KMS-11 (cell line): ENCODE measurements around the gene SPOUT1.
A peak's percentile ranks its signal among the peaks of the same experiment; 100 is the strongest.

ENCODE experiments used
- H2AFZ ChIP-seq: fragments of 200-600 bp; sonication (generic); 2 replicates; pipeline ENCODE4 v1.6.1; 2016; ENCODE audit warnings: antibody characterized with exemption, mixed run types, low read depth
- H3K27ac ChIP-seq: fragments of 200-600 bp; sonication (generic); 2 replicates; pipeline ENCODE4 v1.6.1; 2016; ENCODE audit warnings: mild to moderate bottlenecking, mixed run types
- H3K27me3 ChIP-seq: fragments of 200-600 bp; sonication (generic); 2 replicates; pipeline ENCODE4 v1.6.1; 2017; ENCODE audit warnings: mild to moderate bottlenecking, low read depth, mixed run types, moderate library complexity; ENCODE audit not compliant: insufficient read depth
- H3K36me3 ChIP-seq: fragments of 200-600 bp; sonication (generic); 2 replicates; pipeline ENCODE4 v1.6.1; 2017; ENCODE audit warnings: mild to moderate bottlenecking, mixed run types; ENCODE audit not compliant: insufficient read depth
- H3K4me1 ChIP-seq: fragments of 200-600 bp; sonication (generic); 2 replicates; pipeline ENCODE4 v1.6.1; 2016; ENCODE audit warnings: mild to moderate bottlenecking, low read depth, mixed run types; ENCODE audit not compliant: poor library complexity, severe bottlenecking
- H3K4me2 ChIP-seq: fragments of 200-600 bp; sonication (generic); 2 replicates; pipeline ENCODE4 v1.7.0; 2016; ENCODE audit warnings: mild to moderate bottlenecking, mixed run types
- H3K4me3 ChIP-seq: fragments of 200-600 bp; sonication (generic); IDR thresholded peaks from 2 replicates; pipeline ENCODE4 v1.6.1; 2017; ENCODE audit warnings: low read depth, low read length, mixed read lengths; ENCODE audit not compliant: insufficient read depth
- H3K79me2 ChIP-seq: fragments of 200-600 bp; sonication (generic); 2 replicates; pipeline ENCODE4 v1.6.1; 2016; ENCODE audit warnings: low read depth, mixed run types; ENCODE audit not compliant: insufficient read depth
- H3K9ac ChIP-seq: fragments of 200-600 bp; sonication (generic); 2 replicates; pipeline ENCODE4 v1.6.1; 2016; ENCODE audit warnings: mild to moderate bottlenecking, mixed run types
- H4K20me1 ChIP-seq: fragments of 200-600 bp; sonication (generic); 2 replicates; pipeline ENCODE4 v1.6.1; 2016; ENCODE audit warnings: mild to moderate bottlenecking, mixed run types; ENCODE audit not compliant: insufficient read depth
- TF ChIP-seq, protein P1 (sequence below): fragments of 200-600 bp; sonication (generic); conservative IDR thresholded peaks from 2 replicates; pipeline ENCODE4 v1.6.1; 2017; ENCODE audit warnings: low read depth, mild to moderate bottlenecking, antibody characterized with exemption, low read length, moderate library complexity, mixed read lengths

The SPOUT1 gene

DNA sequence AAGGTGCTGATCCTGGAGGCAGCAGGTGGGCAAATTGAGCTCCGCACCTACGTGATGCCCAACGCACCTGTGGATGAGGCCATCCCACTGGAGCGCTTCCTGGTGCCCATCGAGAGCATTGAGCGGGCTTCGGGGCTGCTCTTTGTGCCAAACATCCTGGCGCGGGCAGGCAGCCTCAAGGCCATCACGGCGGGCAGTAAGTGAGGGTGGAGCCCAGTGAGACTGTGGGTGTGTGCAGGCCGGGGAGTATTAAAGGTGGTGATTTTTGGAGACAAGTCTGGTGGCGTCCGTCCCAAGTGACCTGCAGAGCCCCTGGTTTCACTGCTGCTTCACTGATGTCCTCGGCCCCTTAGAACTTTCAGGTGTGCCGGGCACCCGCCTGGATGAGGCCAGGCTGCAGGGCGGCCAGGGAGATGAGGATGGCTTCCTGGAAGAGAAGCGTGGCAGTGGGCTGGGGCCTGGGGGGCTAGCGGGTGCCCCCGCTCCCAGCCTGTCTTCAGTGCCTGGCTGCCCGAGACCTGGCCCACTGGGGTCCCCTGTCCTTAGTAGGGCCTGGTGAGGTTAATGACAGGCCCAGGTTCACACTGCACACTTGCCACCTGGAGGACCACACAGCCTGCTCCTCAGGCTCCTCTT is 7.1 kb downstream of the SPOUT1 start:
- H4K20me1 ChIP-seq: no peaks in the 10 kb centered on the region
- H3K36me3 ChIP-seq: no peaks in the 10 kb centered on the region; the same call in 1 of the 2 replicates

DNA sequence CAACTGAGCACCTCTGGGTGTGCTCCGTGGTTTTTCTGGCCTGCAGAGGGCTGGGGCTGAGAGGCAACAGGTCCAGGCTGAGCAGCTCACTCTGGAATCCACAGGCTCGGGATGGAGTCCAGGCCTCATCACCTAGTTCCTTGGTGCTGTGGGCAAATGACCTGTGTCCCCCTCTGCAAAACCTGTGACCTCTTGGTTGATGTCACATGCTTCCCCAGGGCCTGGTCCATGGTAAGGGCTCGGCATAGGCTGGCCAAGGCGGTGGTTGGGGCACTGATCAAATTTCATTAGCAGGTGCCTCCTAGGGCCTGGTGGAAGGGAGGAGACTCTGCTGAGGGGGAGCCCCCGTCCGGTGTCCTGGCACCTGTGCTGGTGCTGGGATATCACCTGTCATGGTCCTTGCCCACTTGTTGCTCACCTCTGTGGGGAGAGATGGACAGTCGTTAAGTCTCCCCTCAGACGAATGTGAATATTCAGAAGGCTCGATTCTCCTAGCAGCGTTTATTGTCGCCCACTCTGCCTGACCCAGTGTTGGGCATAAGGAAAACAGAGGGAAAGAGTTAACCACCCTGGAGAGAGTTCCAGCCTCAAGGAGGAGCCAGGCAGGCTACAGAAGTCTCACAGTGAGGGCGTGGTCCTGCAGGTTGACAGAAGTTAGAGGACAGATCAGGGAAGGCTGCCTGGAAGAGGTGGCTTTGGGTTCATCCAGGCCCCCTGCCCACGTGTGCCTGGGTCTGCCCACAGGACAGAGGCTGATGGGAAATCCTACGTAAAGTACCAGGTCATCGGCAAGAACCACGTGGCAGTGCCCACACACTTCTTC is 7.8 kb downstream of the SPOUT1 start:
- no peak overlapping the region for H3K9ac ChIP-seq
- no peak overlapping the region for H3K4me3 ChIP-seq
- no peaks in the 10 kb centered on the region; the same call in 1 of the 2 replicates for H3K36me3 ChIP-seq
- H2AFZ ChIP-seq: no peak overlapping the region
- TF ChIP-seq, protein P1, sequence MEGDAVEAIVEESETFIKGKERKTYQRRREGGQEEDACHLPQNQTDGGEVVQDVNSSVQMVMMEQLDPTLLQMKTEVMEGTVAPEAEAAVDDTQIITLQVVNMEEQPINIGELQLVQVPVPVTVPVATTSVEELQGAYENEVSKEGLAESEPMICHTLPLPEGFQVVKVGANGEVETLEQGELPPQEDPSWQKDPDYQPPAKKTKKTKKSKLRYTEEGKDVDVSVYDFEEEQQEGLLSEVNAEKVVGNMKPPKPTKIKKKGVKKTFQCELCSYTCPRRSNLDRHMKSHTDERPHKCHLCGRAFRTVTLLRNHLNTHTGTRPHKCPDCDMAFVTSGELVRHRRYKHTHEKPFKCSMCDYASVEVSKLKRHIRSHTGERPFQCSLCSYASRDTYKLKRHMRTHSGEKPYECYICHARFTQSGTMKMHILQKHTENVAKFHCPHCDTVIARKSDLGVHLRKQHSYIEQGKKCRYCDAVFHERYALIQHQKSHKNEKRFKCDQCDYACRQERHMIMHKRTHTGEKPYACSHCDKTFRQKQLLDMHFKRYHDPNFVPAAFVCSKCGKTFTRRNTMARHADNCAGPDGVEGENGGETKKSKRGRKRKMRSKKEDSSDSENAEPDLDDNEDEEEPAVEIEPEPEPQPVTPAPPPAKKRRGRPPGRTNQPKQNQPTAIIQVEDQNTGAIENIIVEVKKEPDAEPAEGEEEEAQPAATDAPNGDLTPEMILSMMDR: no peak
- peaks cover 13% of the 10 kb centered on the region for H3K4me1 ChIP-seq
- H3K27me3 ChIP-seq: no peaks in the 10 kb centered on the region
- H3K4me2 ChIP-seq: no peak overlapping the region
- no peak overlapping the region for H3K27ac ChIP-seq
- H3K79me2 ChIP-seq: no peaks in the 10 kb centered on the region
- no peaks in the 10 kb centered on the region for H4K20me1 ChIP-seq

More for the DNA sequence above, 7.1 kb downstream of the SPOUT1 start:
- Histone ChIP-seq H3K79me2 (peaks cover 5% of the 10 kb centered on the region; the same call in 1 of the 2 replicates), H3K4me2 (no peak overlapping the region), H3K4me3 (no peak overlapping the region), H2AFZ (no peak overlapping the region), H3K4me1 (peaks cover 11% of the 10 kb centered on the region), H3K27me3 (no peaks in the 10 kb centered on the region), H3K27ac (no peak overlapping the region), H3K9ac (no peak overlapping the region)
- TF ChIP-seq, protein P1: no peak

DNA sequence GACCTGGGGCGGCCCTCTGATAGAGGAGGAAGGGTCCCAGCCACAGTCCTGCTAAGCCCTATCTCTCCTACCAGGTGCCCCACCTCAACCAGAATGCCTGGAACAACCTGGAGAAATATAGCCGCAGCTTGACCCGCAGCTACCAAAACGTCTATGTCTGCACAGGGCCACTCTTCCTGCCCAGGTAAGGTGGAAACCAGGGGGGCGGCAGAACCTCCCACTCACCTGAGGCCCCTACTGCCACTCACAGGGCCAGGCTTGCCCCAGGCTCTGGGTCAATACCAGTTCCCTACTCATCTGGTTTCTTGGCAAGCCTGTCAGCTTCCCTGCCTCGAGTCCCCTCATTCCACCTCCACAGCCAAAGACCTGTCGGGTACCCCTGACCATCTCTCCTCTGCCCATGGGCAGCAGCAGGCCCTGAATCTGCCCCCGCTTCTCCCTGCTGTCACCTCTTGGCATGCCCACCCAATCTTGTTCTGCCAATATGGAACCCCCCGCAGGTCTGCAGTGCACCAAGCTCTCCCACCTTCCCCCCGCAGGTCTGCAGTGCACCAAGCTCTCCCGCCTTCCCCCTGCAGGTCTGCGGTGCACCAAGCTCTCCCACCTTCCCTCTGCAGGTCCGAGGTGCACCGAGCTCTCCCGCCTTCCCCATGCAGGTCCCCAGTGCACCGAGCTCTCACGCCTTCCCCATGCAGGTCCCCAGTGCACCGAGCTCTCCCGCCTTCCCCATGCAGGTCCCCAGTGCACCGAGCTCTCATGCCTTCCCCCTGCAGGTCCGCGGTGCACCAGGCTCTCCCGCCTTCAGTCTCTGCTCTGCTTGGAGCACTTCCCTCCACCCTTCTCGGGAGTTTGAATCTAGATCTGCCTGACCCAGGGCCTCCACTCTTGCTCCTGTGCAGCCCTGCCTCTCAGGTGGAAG is 8.7 kb downstream of the SPOUT1 start:
- H3K36me3 ChIP-seq: no peaks in the 10 kb centered on the region
- no peak overlapping the region for H3K4me2 ChIP-seq
- no peak overlapping the region for H2AFZ ChIP-seq
- H3K79me2 ChIP-seq: no peaks in the 10 kb centered on the region
- peaks cover 13% of the 10 kb centered on the region for H3K4me1 ChIP-seq
- no peak overlapping the region for H3K9ac ChIP-seq
- TF ChIP-seq, protein P1: no peak
- H4K20me1 ChIP-seq: no peaks in the 10 kb centered on the region
- H3K4me3 ChIP-seq: no peak overlapping the region
- H3K27me3 ChIP-seq: no peaks in the 10 kb centered on the region
- no peak overlapping the region for H3K27ac ChIP-seq

DNA sequence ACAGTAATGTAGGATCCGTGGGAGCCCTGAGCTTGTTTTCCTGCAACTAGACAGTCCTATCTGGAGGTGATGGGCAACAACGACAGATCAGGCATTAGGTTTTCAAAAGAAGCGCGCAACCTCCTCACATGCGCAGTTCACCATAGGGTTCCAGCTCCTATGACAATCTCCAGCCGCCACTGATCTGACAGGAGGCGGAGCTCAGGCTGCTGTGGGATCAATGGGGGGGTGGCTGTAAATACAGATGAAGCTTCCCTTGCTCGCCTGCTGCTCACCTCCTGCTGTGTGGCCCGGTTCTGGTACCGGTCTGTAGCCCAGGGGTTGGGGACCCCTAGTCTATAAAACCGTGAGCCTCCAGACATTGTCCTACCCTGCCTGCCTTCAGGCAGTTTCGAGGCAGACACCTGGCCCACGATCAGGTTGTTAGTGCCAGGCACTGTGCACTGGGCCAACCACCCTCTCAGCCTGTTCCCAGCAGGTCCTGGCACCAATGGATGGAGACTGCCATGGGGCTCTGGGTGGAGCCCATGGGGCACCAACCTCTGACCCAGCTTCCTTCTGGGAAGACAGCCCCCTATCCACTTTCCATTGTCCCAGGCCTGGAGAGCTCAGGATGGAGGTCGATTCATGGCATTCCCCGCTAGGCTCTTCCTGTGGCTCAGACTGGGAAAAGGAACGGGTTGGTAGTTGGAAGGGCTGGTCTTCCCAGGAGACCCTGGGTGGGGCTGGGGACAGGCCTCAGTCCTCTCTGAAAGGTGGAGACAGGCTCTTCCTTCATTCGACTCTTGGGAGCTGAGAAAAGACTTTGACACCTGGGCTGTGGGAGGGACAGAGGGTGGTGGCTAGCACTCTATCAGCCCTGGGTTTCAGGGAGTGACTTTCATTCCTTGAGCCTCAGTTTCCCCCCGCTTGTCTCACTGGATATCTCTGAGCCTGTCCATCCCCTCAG is 9.6 kb downstream of the SPOUT1 start:
- TF ChIP-seq, protein P1: no peak
- Histone ChIP-seq H2AFZ (no peak overlapping the region), H3K4me3 (no peak overlapping the region), H3K36me3 (no peaks in the 10 kb centered on the region), H3K9ac (no peak overlapping the region), H3K79me2 (no peaks in the 10 kb centered on the region), H3K4me1 (peaks cover 13% of the 10 kb centered on the region), H3K27ac (no peak overlapping the region), H4K20me1 (no peaks in the 10 kb centered on the region), H3K27me3 (no peaks in the 10 kb centered on the region), H3K4me2 (peak overlapping the region; percentile 66; the same call in 1 of the 2 replicates)
